Stimulated activated CD4-positive, alpha-beta T cell treated with anti-CD3 and anti-CD28 coated beads, Interleukin-4, amount 100 ng/mL, for 4 hours (primary cell): ENCODE results near the gene FLRT2.

Experiments
- DNase-seq, 2 experiments: peaks; one replicate each; pipeline ENCODE4 v3.0.0-alpha.2; 2020

FLRT2 gene

GRCh38 chr14:85531141-85531586 lies 1.2 kb downstream of the FLRT2 start:
- DNase-seq: no peak

DNA sequence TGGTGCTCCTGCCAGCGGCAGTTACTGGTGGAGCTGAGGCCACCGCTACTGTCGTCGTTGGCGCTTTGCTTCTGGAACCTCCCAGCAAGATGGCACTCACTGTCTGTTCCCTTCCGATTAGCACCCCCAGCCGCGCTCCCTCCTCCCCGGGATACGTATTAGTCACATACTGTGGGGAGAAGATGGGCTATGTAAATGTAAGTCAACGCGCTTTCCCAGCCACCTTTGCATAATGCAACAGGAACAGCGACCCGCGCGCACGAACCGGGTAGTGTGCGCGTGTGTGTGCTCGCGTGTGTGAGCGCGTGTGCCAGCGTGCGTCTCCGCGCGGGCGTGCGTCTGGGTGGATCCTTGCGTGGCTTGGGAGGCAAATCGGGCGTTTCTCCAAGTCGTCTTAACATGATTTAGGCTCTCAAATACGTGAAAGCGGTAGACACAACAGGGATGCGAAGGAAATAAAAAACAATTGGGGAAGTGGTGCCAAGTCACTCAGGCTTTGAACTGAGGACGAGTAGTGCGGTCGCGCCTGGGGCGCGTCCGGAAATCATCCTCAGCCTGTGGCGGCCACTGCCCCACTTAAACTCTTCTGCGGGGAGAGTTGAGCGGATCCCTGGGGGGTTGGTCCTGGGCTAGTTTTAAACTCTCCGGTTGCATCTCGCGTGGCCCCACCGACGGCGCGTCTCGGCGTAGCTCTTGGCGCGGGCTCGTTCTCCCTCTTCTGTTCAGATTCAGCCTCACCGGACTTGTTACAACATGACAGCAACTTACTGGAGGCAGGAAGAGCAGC lies 1.8 kb downstream of the FLRT2 start:
- DNase-seq: no peak

DNA sequence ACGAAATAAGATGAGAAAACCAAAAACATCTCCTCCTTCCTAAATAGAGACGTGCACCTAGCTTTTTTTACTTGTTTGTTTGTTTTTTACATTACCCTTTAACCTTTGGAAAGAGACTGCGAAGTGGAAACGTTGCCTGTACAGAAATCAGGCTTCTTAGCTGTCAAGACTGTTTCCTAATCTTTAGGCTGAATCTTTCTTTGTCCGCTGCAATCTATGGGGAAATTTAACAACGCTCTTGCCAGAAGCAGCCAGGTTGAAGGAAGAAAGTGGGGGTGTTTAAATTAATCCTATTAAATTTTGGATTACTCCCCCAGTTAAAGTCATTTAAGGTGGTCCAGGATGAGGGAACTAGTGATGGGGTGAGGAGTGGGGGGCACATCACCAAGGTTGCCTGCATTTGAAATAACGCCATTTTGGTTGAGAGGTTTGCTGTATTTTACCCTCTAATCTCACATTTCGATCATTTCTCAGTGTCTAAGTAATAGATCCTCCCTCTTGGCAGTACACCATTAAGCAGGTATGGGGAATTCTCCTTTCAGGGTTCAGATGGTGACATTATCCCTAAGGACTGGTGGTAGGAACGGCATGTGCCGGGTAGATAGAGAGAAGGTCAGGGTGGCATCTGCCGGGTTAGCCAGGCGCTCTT lies 2.6 kb downstream of the FLRT2 start:
- no peak for DNase-seq

DNA sequence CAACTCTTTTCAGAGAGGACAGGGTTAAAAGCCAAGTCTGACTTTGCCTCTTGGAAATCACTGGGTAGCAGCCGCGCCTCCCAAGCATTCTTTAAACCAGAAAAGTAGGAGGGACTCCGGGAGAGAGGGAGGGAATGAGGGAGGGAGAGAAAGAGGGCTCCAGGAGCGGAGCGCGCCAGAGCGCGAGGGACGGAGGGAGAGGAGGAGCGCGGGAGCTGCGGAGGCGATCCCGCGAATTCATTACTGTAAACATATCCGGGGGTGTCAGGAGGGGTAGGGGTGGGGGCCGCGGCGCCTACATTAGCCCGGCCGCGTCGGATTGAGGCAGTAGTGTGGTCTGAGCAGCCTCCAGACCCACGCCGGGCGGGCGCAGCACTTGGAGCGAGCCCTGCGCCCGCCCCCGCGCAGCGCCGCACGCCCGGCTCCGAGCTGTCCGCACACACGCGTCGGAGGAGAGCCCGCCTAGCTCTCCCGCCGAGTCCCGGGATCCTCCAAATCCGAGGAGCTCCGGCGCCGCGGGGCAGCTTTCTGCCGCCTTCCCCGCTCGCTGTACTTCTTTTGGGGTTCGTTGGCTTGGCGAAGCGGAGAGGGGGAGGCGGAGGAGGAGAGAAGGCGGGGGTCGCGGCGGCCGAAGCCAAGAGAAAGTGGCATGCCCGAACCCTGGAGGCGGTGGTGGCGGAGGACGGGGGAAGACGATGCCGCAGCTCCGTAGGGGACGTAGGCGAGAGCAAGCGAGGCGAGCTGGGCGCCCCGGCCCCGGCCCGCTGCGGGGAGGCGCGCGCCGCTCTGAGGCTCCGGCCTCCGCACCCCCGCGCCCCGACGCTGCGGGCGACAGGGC lies 3.3 kb downstream of the FLRT2 start:
- no peak for DNase-seq

DNA sequence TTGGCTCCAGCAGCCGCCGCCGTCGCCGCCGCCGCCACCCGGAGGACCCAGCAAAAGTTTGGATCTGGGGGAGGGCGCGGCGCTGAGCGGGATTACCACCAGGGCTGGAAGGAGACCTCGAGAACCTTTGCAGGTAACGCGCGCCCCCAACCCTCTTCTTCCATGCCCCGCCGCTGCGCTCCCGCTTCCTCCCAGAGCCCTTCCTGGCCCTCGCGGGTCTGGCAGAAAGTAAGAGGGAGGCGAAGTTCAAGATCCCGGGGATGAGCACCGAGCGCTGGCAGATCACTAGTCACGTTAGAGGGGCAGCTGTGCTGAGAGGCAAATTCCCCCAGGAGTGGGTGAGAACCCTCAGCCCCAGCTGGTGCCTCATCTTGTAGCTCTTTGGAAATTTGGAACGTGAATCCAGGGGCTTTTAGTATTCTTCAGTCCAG lies 3.9 kb downstream of the FLRT2 start:
- no peak for DNase-seq

DNA sequence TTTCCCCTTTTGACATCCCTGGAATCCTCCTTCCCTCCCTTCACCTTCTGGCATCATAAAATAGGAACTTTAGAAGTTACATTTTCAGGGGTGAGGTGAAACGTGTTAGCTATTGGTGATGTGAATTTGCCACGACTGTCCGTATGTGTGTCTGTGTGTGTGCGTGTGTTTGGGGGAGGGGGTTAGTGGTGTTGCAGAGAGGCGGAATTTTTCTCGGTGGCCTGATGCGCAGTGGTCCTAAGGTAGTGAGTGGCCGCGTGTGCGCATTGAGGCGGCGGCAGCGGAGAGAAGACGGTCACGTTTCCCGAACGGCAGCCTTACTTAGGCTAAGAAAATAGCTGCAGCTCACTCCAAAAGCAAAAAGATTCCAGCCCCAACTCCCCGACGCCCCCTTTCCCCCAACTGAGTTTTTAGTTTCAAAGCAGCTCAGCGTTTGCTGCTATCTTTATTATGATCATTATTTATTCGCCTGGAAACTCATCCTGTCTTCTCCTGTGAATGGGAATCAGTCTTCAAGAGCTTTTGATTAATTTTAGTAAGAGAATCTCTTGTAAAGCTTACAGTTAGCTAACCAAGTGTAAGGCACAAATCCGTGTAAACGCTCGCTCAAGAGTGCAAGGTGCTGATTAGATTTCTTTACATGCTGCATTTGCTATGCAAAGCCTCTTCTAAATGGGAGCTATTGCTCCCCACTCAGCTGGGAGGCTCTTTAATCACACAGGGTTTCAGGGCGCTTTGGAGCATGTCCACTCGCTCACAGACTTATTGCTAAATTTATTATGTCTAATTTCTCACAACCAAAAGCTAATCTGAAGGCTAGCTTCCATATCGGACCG lies 4.7 kb downstream of the FLRT2 start:
- no peak for DNase-seq

DNA sequence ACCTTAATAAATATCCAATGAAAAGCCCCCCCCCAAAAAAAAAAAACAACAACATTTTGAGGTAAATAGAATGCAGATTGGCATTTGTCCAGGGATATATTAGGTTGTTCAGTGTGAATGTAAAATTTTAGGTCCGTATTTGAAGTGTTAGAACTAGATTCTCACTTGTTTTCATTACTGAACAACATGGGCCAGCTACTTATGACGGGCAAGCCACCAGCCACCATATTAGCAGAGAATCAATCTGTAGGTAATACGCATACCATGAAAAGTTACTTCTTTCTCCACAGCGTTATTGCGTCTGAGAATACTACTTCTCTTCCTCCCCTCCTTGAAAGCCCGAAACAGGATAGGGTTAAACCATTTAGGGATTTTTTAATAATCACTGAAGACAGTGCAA lies 5.4 kb downstream of the FLRT2 start:
- no peak for DNase-seq

DNA sequence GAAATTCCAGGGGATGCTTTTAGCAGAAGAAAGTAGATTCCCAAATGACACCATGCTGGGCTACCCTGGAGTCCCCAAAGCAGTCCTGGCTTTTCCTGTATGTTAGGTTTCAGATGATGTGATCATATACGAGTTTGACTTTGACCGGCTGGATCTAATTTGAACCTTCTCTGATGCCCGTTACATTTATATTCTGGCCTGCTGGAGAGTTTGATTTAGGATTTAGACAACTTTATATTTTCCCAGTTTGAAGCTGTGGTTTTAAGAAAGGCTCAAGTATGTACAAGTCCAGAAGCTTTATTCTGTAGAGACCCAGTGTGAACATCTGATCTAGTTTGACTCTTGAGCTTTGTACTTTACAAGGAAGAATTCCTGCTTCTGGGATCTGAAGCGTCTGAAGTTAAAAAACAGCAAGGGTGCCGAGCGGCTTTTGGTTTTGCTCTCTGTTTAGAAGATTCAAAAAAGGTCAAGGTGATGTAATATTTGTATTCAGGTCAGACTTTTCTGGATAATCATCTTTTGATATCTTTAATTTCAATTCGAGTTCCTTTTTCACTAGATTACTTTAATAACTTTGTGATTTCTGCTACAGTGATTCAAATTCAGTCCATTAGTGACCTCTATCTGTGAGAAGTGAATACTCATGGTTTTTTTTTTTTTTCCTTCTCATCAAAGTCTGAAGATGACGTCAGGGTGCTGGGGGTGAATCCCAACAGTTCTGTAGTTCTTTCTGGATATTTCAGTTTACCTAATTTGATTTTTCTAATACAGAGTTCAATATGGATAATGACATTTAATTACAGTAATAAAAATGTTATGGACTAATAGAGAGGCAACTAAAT lies 6.3 kb downstream of the FLRT2 start:
- DNase-seq: no peak

- DNase-seq: no peak
These were observed 6.9 kb downstream of the FLRT2 start for GRCh38 chr14:85536833-85537190.

GRCh38 chr14:85537526-85537925 lies 7.6 kb downstream of the FLRT2 start:
- no peak for DNase-seq

DNA sequence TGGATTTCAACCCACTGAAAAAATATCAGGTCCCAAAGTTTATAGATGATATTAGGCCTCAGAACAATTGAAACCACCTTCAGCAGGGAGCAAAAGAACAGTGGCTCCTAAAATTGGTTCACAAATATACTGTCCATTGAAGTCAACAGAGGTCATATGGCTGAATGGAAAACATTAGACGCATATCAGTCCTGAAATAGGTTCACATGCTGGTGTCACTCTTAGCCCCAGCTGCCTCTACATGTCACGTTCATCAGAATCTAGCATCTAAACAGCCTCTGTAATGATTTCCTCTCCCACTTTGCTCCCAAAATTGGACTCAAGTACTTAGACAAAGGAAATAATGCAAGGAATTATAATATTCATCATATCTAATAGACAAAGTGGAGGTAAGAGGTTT lies 8.7 kb downstream of the FLRT2 start:
- no peak for DNase-seq

DNA sequence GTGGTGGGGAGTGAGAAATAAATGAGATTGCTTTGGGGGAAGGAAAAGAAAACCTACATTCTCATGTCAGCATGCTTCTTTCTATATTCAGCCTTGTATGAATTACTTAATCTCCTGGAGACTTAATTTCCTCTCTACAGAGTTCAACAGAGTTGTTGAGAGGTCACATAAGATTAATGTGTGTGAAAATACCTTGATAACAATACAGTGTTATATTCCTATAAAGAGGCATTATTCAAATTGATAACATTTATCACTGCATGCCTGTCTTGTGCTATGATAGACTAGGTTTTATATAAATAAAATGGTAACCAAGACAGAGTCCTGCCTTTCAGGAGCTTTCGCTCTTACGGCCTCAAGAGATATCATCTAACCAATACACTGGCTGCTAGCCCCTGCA lies 9.6 kb downstream of the FLRT2 start:
- no peak for DNase-seq

DNA sequence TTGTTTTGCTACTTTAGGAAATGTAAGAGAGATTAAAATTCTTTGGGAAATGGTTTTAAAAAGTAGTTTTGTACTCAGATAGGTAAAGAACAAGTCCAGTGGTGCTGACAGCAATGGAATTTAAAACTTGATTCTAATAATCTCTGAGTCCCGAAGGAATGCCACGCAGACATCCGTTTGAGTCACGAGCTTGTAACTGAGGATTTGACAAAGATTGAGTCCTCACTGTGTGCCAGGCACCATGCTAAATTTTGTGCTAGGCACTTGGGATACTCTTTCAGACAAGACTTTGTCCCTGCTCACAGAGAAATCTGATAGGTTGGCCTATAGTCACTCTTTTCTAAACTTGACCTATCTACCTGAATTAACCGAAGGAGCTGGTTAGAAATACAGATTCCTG lies 12.7 kb downstream of the FLRT2 start:
- DNase-seq: no peak

GRCh38 chr14:85545738-85546137 lies 15.8 kb downstream of the FLRT2 start:
- DNase-seq: no peak

GRCh38 chr14:85546390-85546789 lies 16.4 kb downstream of the FLRT2 start:
- no peak for DNase-seq

GRCh38 chr14:85549697-85550096 lies 19.8 kb downstream of the FLRT2 start:
- DNase-seq: no peak

GRCh38 chr14:85554106-85554505 lies 24.2 kb downstream of the FLRT2 start:
- DNase-seq: no peak

- DNase-seq: no peak
These were observed 26.3 kb downstream of the FLRT2 start for GRCh38 chr14:85556267-85556666.

DNA sequence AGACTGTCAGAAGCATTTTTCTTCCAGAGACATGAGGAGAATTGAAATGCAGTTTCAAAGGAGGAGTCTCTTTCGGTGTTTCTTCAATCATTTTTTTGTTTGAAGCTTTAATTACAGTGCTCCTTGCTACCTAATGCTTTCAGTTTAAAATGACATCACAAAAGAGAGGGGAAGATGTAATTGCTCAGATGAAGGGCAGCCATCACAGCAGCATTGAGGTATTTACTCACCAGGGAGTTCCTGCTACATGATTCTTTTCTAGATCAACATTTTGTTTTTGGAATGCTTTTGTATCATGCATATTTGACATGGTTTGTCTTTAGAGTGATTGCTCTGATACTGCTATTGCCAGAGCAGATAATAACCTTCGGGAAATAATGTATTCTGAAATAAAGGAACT lies 28.6 kb downstream of the FLRT2 start:
- DNase-seq: no peak

DNA sequence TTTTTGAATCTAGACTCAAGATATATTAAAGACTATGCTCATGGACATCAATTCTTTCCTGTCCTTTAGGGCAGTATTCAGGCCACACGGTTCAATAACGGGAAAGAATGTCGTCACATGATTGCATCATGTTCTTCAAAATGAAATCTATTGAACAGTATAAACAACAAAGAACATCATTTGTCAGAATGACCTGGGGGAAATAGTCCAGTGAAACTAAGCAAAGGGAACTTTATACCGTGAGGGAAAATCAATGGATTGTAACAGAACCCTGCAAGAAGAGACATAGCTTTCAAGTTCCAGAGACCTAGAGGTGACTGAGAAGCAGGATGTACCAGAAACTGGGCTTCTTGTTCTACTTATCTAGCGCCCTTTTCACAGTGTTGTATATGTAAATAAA lies 32.7 kb downstream of the FLRT2 start:
- no peak for DNase-seq

GRCh38 chr14:85564841-85565527 lies 35.0 kb downstream of the FLRT2 start:
- DNase-seq: no peak
